Measurements from ENCODE around the gene NUDT1.

DNA sequence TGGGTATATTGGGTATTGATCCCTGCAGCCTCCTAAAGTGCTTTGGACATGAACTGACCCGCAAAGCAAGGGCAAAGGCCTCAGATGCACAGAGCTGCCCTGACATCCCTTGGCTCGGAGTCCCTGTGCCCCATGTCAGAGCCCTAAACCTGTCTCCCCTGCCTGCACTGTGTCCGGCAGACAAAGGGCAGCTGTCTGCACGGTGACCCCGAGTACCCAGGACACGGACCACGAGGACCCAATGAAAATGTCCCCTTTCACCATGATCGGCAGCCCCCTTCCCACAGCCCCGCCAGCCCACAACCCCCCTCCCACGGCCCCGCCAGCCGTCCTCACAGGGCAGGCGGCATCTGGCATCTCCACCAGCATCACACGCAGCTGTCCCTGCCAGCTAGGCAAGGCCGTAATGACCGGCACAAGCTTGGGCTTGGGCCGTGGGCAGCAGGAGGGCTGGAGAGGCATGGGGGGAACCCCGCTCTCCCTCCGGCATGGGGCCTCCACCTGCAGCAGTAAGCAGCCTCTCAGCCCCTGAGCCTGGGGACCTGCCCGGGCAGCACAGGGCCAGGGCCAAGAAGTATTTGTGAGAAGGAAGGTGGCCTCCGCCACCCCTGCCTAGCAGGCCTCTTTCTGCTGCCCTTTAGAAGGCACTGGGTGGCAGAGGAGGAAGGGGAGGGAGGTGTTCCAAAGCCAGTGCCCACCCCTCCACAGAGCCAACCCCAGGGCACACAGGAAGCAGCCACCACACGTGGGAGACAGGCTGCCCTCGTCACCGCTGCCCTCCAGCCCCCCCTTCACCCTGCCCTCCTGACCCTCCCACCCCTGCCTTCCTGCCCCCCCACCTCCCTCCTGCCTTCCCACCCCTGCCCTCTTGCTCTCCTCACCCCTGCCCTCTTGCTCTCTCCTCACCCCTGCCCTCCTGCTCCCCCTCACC, 10.1 kb downstream of the NUDT1 start:
- no peak for TF ChIP-seq POLR2A (IDR thresholded peaks at IDR 0.05)
- no peak for TF ChIP-seq CTCF (IDR thresholded peaks at IDR 0.05)

All from transverse colon (tissue), 3 donors.